Rectal smooth muscle tissue (tissue), 1 donor: ENCODE results near the gene DOK6.

Source experiments
- H3K27ac ChIP-seq: one replicate; pipeline ENCODE4 v1.7.0; 2013; ENCODE audit warnings: low read depth, low read length, inconsistent platforms
- H3K27me3 ChIP-seq: one replicate; pipeline ENCODE4 v1.7.0; 2013; ENCODE audit warnings: low read length; ENCODE audit not compliant: control insufficient read depth, insufficient read depth
- H3K36me3 ChIP-seq: one replicate; pipeline ENCODE4 v1.7.0; 2013; ENCODE audit warnings: low read length; ENCODE audit not compliant: control insufficient read depth, insufficient read depth
- H3K4me1 ChIP-seq: one replicate; pipeline ENCODE4 v1.7.0; 2013; ENCODE audit warnings: low read length; ENCODE audit not compliant: control insufficient read depth, insufficient read depth
- H3K4me3 ChIP-seq: one replicate; pipeline ENCODE4 v1.7.0; 2013; ENCODE audit warnings: low read length
- H3K9ac ChIP-seq: one replicate; pipeline ENCODE4 v1.7.0; 2013; ENCODE audit warnings: low read length

Gene DOK6

DNA sequence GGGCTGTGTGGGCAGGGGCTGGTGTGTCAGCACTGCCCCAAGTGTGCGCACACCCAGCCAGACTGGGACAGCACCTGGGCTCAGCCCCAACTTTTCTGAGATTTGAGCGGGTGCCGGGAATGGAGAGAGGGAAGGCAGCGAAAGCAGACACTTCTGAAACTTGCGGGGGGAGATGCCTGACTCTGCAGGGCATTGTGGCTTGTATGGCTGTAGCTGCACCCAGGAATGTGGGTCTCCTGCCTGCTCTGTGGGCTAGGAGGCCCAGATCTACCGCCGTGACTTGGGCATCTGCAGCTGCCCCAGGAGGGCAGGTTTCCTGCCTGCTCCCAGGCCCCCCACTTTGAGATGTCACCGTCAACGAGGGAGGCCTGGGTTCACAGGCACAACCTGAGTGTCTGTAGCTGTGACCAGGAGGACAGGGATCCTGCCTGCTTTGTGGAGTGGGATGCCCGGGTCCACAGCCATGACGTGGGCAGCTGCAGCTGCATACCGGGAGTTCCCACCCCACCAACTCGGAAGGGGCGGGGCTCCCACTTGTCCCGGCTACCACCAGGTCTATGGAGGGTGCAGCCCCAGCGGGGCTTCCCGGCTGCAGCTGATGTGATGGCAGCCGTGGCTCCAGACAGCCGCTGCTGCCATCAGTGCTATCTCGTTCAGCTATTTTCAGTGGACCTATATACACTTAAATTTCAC lies 95.3 kb downstream of the DOK6 start:
- Histone ChIP-seq H3K27me3 (no peaks in the 10 kb centered on the region), H3K9ac (no peak overlapping the region), H3K4me3 (no peak overlapping the region), H3K36me3 (no peaks in the 10 kb centered on the region), H3K4me1 (no peaks in the 10 kb centered on the region), H3K27ac (no peak overlapping the region)

DNA sequence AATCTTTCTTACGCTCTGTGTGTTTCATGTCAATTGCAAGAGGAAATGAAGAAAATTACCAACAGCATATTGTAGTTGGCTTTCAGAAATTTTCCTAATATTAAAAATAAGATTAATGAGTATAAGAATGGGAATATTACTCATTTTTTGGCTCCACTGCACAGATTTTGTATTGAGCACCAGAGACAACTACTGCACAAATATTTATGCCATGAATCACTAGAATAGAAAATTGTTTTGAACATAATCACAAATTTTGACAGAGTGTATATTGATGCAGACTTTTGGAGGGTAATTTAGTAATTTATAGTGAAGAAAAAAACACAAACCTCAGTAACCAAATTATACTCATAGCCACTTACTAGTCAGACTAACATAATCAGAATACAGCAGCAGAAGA lies 118.3 kb downstream of the DOK6 start:
- Histone ChIP-seq H3K27ac (no peak overlapping the region), H3K4me3 (no peak overlapping the region), H3K27me3 (no peaks in the 10 kb centered on the region), H3K36me3 (no peaks in the 10 kb centered on the region), H3K4me1 (no peaks in the 10 kb centered on the region), H3K9ac (no peak overlapping the region)

GRCh38 chr18:69523582-69523981 lies 122.9 kb downstream of the DOK6 start:
- Histone ChIP-seq H3K27me3 (no peaks in the 10 kb centered on the region), H3K4me1 (no peaks in the 10 kb centered on the region), H3K4me3 (no peak overlapping the region), H3K9ac (no peak overlapping the region), H3K27ac (no peak overlapping the region), H3K36me3 (no peaks in the 10 kb centered on the region)

GRCh38 chr18:69528435-69528834 lies 127.7 kb downstream of the DOK6 start:
- H3K4me3 ChIP-seq, result no peak overlapping the region
- H3K27ac ChIP-seq, result no peak overlapping the region
- H3K4me1 ChIP-seq, result no peaks in the 10 kb centered on the region
- no peak overlapping the region for H3K9ac ChIP-seq
- no peaks in the 10 kb centered on the region for H3K27me3 ChIP-seq
- H3K36me3 ChIP-seq, result no peaks in the 10 kb centered on the region

DNA sequence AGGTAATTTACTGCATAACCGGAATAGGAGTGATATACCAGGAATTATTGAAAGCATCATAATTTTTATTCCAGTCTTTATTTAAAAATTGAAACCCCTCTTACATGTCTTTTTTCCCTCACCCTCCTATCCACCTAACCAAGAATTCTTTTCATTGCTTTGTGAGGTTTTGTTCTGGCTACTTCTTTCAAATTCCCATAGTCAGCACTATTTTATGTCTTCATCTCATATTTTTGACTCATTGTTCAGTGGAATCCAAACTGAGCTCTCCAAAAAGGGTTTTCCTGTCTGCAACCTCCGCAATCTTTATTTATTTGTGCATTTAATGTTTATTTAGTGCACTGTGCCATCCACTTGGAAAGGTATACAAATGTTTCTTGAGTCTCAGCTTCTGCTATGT lies 128.5 kb downstream of the DOK6 start:
- Histone ChIP-seq H3K4me1 (no peaks in the 10 kb centered on the region), H3K4me3 (no peak overlapping the region), H3K27ac (no peak overlapping the region), H3K9ac (no peak overlapping the region), H3K36me3 (no peaks in the 10 kb centered on the region), H3K27me3 (no peaks in the 10 kb centered on the region)

- Histone ChIP-seq H3K4me1 (no peaks in the 10 kb centered on the region), H3K36me3 (no peaks in the 10 kb centered on the region), H3K4me3 (no peak overlapping the region), H3K27me3 (no peaks in the 10 kb centered on the region), H3K9ac (no peak overlapping the region), H3K27ac (no peak overlapping the region)
Observed at GRCh38 chr18:69531973-69532372, 131.3 kb downstream of the DOK6 start.

GRCh38 chr18:69537183-69537582 lies 136.5 kb downstream of the DOK6 start:
- Histone ChIP-seq H3K4me1 (no peaks in the 10 kb centered on the region), H3K27me3 (no peaks in the 10 kb centered on the region), H3K4me3 (no peak overlapping the region), H3K36me3 (no peaks in the 10 kb centered on the region), H3K27ac (no peak overlapping the region), H3K9ac (no peak overlapping the region)

- H3K27ac ChIP-seq, result no peak overlapping the region
Observed at GRCh38 chr18:69538849-69539248, 138.2 kb downstream of the DOK6 start.

GRCh38 chr18:69539404-69539803 lies 138.7 kb downstream of the DOK6 start:
- Histone ChIP-seq H3K27me3 (no peaks in the 10 kb centered on the region), H3K27ac (no peak overlapping the region), H3K4me1 (no peaks in the 10 kb centered on the region), H3K9ac (no peak overlapping the region), H3K36me3 (no peaks in the 10 kb centered on the region), H3K4me3 (no peak overlapping the region)

More at GRCh38 chr18:69538849-69539248, 138.2 kb downstream of the DOK6 start:
- H3K9ac ChIP-seq, result no peak overlapping the region
- H3K4me3 ChIP-seq, result no peak overlapping the region
- no peaks in the 10 kb centered on the region for H3K4me1 ChIP-seq
- H3K36me3 ChIP-seq, result no peaks in the 10 kb centered on the region
- no peaks in the 10 kb centered on the region for H3K27me3 ChIP-seq

- H3K4me3 ChIP-seq, result no peak overlapping the region
- no peaks in the 10 kb centered on the region for H3K4me1 ChIP-seq
- H3K27ac ChIP-seq, result no peak overlapping the region
- H3K36me3 ChIP-seq, result no peaks in the 10 kb centered on the region
- H3K27me3 ChIP-seq, result no peaks in the 10 kb centered on the region
- no peak overlapping the region for H3K9ac ChIP-seq
Observed at GRCh38 chr18:69556228-69556627, 155.5 kb downstream of the DOK6 start.

- Histone ChIP-seq H3K36me3 (no peaks in the 10 kb centered on the region), H3K4me1 (no peaks in the 10 kb centered on the region), H3K9ac (no peak overlapping the region), H3K27me3 (no peaks in the 10 kb centered on the region), H3K4me3 (no peak overlapping the region), H3K27ac (no peak overlapping the region)
Observed at GRCh38 chr18:69557282-69557681, 156.6 kb downstream of the DOK6 start.

- H3K27me3 ChIP-seq, result no peaks in the 10 kb centered on the region
- H3K4me1 ChIP-seq, result no peaks in the 10 kb centered on the region
- H3K4me3 ChIP-seq, result no peak overlapping the region
- no peak overlapping the region for H3K27ac ChIP-seq
- H3K36me3 ChIP-seq, result no peaks in the 10 kb centered on the region
- H3K9ac ChIP-seq, result no peak overlapping the region
Observed at GRCh38 chr18:69558052-69558451, 157.4 kb downstream of the DOK6 start.

DNA sequence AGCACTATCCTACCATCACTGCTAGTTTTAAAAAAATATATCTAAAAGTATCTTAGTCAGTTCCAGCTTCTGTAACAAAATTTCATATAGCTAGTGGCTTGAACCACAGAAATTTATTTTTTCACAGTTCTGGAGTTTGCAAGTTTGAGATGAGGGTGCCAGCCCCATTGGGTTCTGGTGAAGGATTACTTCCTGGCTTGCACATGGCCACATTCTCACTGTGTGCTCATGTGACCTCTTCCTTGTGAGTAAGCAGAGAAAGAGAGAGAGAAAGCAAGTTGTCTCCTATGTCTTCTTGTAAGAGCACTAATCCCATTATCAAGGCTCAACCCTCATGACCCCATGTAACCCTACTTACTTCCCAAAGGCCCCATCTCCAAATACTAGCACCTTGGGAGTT lies 158.9 kb downstream of the DOK6 start:
- Histone ChIP-seq H3K4me1 (no peaks in the 10 kb centered on the region), H3K27ac (no peak overlapping the region), H3K9ac (no peak overlapping the region), H3K4me3 (no peak overlapping the region), H3K27me3 (no peaks in the 10 kb centered on the region), H3K36me3 (no peaks in the 10 kb centered on the region)
